Colonic mucosa (tissue), 4 donors: Measurements from ENCODE around the gene APBB2. TPM values are rescaled to one million over a fixed set of nuclear protein-coding genes. Genes with fewer than 3 reads are reported as not detected.
"Not testable (repeated sequence)": the region's sequence is repeated elsewhere in the genome, so short reads cannot be mapped to it uniquely, and the experiment has no call there.

ENCODE experiments used
- DNase-seq: peaks from one replicate; pipeline ENCODE4 v3.0.0-alpha.2; 2020
- H3K27ac ChIP-seq: fragments of 200-600 bp; one replicate; pipeline ENCODE4 v1.8.0; 2021
- H3K27me3 ChIP-seq: fragments of 200-600 bp; one replicate; pipeline ENCODE4 v1.8.0; 2021
- H3K36me3 ChIP-seq: fragments of 200-600 bp; one replicate; pipeline ENCODE4 v1.8.0; 2021
- H3K4me1 ChIP-seq: fragments of 200-600 bp; one replicate; pipeline ENCODE4 v1.8.0; 2021; ENCODE audit warnings: mild to moderate bottlenecking
- H3K4me3 ChIP-seq: fragments of 200-600 bp; one replicate; pipeline ENCODE4 v1.8.0; 2021
- H3K9ac ChIP-seq, 2 donors: one replicate each; pipeline ENCODE4 v1.7.0; 2013; ENCODE audit warnings: control low read depth in 2 of 2, low read depth in 2 of 2, low read length in 2 of 2
- H3K9me3 ChIP-seq: fragments of 200-600 bp; one replicate; pipeline ENCODE4 v1.8.0; 2021
- intact Hi-C: fragments of 100-400 bp; cut with DNase I; formaldehyde crosslinking; loops from one replicate; pipeline ENCODE4 v1.14.1; 2022
- total RNA-seq, 2 donors: library from RNA; stranded (reverse); fragmentation: NEBNext Ultra II Directional in 1 of 2; extraction: Animal tissue kit (Norgen Biotek cat#: 25700) in 1 of 2; gene quantifications; one replicate each; pipeline ENCODE4 v1.2.1, GENCODE V29; 2021
- TF ChIP-seq, protein P1 (sequence below): fragments of 200-600 bp; IDR thresholded peaks from one replicate; pipeline ENCODE4 v1.8.0; 2022; ENCODE audit warnings: antibody characterized with exemption, mild to moderate bottlenecking
- donor health status: healthy.
- donor health status: DM: no; HTN: no; CAD: no.
- donor health status: DM: no; HTN: no; CAD: no.

APBB2 gene
- total RNA-seq, 2 donors from 2014 or later = 22.8 to 27.5 TPM

- H3K9ac ChIP-seq = no peak overlapping the region
- no peak overlapping the region for H3K4me3 ChIP-seq
- no peak for DNase-seq
- H3K36me3 ChIP-seq = no peaks in the 10 kb centered on the region
- no peaks in the 10 kb centered on the region for H3K9me3 ChIP-seq
- no peak overlapping the region for H3K27ac ChIP-seq
- intact Hi-C loops = no loop called here
- no peaks in the 10 kb centered on the region for H3K27me3 ChIP-seq
- H3K4me1 ChIP-seq = no peaks in the 10 kb centered on the region
- TF ChIP-seq, protein P1, sequence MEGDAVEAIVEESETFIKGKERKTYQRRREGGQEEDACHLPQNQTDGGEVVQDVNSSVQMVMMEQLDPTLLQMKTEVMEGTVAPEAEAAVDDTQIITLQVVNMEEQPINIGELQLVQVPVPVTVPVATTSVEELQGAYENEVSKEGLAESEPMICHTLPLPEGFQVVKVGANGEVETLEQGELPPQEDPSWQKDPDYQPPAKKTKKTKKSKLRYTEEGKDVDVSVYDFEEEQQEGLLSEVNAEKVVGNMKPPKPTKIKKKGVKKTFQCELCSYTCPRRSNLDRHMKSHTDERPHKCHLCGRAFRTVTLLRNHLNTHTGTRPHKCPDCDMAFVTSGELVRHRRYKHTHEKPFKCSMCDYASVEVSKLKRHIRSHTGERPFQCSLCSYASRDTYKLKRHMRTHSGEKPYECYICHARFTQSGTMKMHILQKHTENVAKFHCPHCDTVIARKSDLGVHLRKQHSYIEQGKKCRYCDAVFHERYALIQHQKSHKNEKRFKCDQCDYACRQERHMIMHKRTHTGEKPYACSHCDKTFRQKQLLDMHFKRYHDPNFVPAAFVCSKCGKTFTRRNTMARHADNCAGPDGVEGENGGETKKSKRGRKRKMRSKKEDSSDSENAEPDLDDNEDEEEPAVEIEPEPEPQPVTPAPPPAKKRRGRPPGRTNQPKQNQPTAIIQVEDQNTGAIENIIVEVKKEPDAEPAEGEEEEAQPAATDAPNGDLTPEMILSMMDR = no peak
Measured at GRCh38 chr4:40825014-40825838, 389.1 kb downstream of the APBB2 start.

DNA sequence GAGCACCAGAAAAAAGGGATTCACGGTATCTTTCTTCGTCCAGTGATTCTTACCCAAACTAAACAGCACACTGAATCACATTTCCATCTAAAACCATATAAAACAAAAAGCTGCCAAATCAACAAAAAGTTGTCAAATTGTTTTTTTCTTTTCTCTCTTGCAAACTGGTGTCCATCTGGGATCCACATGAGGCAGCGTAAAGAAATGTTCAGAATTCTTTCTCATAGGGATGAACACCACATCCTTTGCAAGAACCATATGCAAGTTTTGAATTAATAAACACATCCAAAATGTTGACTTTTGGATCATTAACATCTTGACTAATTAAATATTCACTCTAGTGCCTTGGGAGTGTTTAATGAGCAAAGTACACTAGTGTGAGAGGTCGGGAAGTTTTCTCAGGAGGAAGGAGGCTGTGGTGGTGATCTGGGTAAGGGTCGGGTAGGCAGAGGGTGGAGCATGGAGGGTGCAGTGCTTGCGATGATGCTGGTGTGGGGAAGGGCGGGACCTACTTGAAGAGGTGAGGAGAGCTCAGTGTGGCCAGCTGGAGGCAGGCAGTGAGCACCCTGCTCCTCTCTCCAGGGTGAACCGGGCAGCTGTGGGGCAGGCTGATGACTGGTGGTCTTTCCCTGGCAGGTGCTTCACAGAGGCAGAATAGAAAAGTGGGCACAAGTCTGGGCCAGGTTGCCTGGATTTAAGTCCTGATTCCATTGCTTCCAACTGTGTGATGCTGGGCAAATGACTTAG, 391.7 kb downstream of the APBB2 start:
- Histone ChIP-seq H3K36me3 (no peaks in the 10 kb centered on the region), H3K9ac (no peak overlapping the region), H3K27me3 (no peaks in the 10 kb centered on the region), H3K4me1 (no peaks in the 10 kb centered on the region), H3K27ac (no peak overlapping the region), H3K4me3 (no peak overlapping the region), H3K9me3 (no peaks in the 10 kb centered on the region)
- no peak for DNase-seq
- intact Hi-C loops = no loop called here
- TF ChIP-seq, protein P1 = no peak

GRCh38 chr4:40820101-40820500, 394.2 kb downstream of the APBB2 start:
- intact Hi-C loops = no loop called here
- Histone ChIP-seq H3K27ac (no peak overlapping the region), H3K36me3 (no peaks in the 10 kb centered on the region), H3K9me3 (no peaks in the 10 kb centered on the region), H3K4me1 (no peaks in the 10 kb centered on the region), H3K27me3 (no peaks in the 10 kb centered on the region), H3K9ac (no peak overlapping the region), H3K4me3 (no peak overlapping the region)
- no peak for DNase-seq
- TF ChIP-seq, protein P1 = no peak

- H3K4me1 ChIP-seq, DNase-seq, H3K27me3 ChIP-seq, H3K27ac ChIP-seq, H3K9ac ChIP-seq, intact Hi-C loops, H3K36me3 ChIP-seq, H3K4me3 ChIP-seq, H3K9me3 ChIP-seq: not testable (repeated sequence)
Measured at GRCh38 chr4:40817157-40817556, 397.2 kb downstream of the APBB2 start.

DNA sequence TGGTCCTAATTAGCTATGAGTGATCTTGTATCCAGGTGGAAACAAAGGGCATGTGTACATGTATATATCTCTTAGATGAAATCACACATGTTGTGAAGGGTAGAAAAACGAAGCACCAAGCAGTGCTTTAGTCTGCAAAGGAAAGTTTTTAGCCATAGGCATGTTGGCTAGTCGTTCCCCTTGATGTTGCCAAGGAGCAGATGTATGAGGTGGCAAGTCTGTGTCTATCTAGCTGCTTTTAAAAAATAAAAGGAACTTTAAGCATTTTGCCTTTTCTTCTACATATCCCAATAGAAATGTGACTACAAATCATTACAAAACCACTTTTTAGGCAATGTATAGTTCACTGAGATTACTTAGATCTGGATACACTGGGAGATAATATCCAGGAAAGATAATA, 401.5 kb downstream of the APBB2 start:
- no peaks in the 10 kb centered on the region for H3K9me3 ChIP-seq
- intact Hi-C loops = no loop called here
- no peaks in the 10 kb centered on the region for H3K4me1 ChIP-seq
- no peaks in the 10 kb centered on the region for H3K27me3 ChIP-seq
- H3K9ac ChIP-seq = no peak overlapping the region
- no peaks in the 10 kb centered on the region for H3K36me3 ChIP-seq
- no peak for DNase-seq
- TF ChIP-seq, protein P1 = no peak
- H3K27ac ChIP-seq = no peak overlapping the region
- no peak overlapping the region for H3K4me3 ChIP-seq

- no peak overlapping the region for H3K9ac ChIP-seq
- intact Hi-C loops = no loop called here
- no peak overlapping the region for H3K27ac ChIP-seq
- H3K4me1 ChIP-seq = no peaks in the 10 kb centered on the region
- H3K9me3 ChIP-seq = no peaks in the 10 kb centered on the region
- no peak overlapping the region for H3K4me3 ChIP-seq
- TF ChIP-seq, protein P1 = no peak
- DNase-seq = no peak
- H3K27me3 ChIP-seq = no peaks in the 10 kb centered on the region
- no peaks in the 10 kb centered on the region for H3K36me3 ChIP-seq
Measured at GRCh38 chr4:40812386-40812785, 402.0 kb downstream of the APBB2 start.
